IPS-NIHi7 (cell line): ENCODE measurements around the gene GTF2H1.
"Not testable (repeated sequence)": the region's sequence is repeated elsewhere in the genome, so short reads cannot be mapped to it uniquely, and the experiment has no call there.

Source experiments
- DNase-seq: peaks from one replicate; pipeline ENCODE4 v3.0.0; 2012; ENCODE audit warnings: mixed read lengths; ENCODE audit errors: extremely low spot score

GTF2H1 gene

DNA sequence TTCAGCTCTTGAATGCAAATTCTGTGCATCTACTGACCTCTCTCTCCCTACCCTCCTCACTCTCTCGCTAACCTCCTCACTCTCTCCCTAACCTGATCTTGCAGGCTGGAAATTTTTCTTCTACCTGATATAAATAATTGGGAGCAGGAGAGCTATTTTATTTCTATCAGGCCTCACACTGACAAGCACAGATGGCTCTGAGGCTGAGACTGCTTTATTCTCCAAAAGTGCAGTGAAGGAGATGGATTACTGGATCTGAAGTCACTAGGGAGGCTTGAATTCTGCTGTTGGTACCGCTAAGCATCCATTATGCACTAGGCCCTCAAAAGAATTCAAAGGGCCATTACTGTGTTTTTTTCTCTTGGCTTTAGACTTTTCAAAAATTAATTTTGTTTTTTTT lies 52.6 kb downstream of the GTF2H1 start:
- DNase-seq = no peak

DNA sequence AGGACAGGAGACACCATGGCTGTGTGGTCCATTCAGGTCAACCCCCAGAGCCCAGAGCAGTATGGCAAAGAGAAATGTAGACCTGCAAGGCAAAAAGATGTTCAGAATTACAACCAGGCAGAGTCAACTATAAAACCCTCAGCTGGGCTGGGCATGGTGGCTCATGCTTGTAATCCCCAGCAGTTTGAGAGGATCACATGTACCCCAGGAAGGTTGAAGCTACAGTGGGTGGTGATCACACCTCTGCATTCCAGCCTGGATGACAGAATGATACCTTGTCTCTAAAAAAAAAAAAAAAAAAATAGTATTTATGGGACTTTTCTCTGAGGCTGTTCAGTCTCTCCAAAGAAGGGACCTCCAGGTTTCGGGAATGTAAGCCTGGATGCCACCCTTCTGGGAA lies 53.6 kb downstream of the GTF2H1 start:
- no peak for DNase-seq

DNA sequence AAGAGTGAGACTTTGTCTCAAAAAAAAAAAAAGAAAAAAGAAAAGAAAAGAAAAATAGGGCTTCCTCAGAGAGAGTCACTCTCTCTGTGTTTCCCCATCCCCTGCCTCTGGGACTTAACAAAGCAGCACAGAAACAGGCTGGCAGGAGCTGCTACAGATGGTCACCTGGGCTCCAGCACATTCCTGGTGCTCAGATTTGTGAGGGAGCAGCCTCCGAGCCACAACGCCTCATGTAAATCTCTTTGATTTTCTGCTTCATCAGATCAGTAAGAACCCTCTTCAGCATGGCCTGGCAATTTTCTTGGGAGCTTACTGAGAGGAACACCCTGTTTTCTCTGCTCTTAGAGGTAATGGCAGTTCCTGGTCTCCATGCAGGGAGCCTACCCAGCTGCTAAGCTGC lies 56.8 kb downstream of the GTF2H1 start:
- no peak for DNase-seq

DNA sequence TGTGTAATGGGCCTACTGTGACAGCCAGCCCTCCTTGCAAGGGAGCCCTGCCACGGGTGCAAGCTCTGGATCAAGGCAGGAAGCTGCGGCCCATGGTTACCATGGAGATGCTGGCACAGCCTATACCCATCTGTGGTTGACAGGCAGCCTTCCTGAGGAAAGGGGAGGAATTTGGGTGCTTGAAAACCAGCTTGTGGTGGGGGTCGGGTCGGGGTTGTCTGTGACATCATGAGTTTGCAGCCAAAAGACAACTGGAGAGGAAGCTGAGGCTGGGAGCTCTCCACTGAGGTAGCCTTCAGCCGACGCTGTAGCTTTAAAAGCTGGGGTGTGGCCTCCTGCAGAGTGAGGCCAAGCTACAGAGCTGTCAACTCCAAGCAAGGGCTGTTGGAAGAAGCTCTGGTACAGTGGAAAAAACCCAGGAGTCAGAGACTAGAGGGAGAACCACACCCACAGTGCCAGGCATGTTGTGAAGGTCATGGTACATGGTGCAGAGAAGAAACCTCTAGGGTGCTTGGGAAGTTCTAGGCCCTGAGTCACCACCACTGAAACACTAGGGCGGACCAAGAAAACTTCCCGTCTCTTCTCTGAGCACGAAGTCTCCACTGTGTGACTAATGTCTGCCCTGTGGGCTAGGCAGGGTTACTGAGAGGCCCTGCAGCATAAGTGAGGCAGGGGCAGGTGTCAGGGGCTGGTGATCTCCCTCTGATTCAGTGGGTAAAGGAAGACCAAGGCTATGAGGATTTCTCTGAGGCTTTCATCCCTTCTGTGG lies 61.2 kb downstream of the GTF2H1 start:
- peak; percentile 33 for DNase-seq

GRCh38 chr11:18384157-18384641 lies 61.8 kb downstream of the GTF2H1 start:
- DNase-seq = no peak

DNA sequence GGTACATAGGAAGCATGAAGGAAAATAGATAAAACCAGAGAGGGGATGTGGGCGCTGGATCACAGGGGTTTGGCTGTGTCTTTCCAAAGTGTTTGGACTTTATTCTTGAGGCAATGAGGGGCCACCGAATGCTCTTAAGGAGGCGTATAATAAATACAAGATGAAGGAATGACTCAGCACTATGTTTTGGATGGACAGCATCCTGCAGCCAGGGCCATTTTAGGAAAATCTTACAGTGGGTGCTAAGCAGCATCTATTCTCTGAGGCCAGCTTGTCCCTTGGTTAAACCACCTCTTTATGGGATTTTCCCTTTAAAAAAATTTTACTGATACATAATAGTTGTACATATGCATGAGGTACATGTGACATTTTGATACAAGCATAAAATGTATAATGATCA lies 67.7 kb downstream of the GTF2H1 start:
- no peak for DNase-seq

GRCh38 chr11:18392434-18393321 lies 70.3 kb downstream of the GTF2H1 start:
- no peak for DNase-seq

GRCh38 chr11:18393581-18394274 lies 71.4 kb downstream of the GTF2H1 start:
- DNase-seq = no peak

DNA sequence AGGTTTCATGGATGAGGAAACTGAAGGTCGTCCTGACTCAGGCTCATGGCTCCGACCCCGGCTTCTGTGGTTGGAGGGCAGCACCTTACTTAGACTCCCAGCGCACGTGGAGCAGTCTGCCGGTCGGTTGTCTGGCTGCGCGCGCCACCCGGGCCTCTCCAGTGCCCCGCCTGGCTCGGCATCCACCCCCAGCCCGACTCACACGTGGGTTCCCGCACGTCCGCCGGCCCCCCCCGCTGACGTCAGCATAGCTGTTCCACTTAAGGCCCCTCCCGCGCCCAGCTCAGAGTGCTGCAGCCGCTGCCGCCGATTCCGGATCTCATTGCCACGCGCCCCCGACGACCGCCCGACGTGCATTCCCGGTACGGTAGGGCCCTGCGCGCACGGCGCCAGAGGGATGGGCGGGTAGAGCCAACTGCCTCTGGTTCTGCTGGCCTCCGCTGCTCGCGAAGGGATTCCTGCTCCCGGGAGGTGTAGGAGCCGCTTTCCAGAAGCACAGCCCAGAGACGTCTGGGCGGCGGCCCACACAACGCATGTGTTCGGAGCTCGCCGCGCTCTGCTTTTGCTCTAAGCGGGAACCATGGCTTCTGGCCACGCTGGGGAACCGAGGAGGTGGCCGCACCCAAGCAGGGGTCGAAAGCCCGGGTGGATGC lies 72.0 kb downstream of the GTF2H1 start, which contains the start of gene LDHA:
Gene LDHA (plus strand): TSS at position 289 of the 653 bp plus-strand sequence. CDS start 2,280 bp downstream, outside the sequence.
- DNase-seq = peak; percentile 82

DNA sequence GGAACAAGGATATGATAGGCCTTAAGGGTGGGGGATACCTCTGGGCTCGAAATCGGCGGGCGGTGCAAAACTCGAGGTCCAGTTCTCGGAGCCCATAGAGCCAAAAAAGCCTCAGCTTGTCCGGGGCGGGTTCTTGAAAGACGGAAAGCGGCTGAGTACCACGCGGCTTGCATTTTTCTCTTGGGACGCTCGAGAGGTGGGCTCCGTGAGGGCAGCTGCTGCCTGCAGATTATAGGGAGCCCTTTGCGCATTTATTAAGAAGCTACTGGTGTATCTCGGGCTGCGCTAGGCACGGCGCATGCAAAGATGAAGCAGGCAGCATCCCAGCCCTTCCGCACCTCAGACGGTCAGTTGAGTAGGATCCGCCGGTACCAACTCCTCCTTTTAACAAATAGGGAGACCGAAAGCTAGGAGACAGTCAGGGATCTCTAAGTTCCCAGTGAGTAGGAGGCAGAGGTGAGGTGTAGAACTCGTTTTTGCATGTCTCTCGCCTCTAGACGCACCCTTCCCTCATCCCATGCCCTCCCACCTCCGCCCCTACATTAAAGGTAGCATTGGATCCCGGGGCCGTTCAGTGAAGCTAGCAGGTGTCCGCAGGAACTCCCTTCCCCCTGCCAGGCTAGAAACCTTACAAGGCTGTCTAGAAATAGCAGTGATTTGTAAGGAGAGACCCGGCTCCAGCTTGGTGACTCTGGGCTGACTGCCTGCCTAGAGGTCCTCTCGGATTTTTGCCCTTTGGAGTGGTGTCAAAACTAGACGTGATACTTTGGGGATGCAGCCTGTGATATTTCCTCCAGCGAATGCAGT lies 72.8 kb downstream of the GTF2H1 start:
- no peak for DNase-seq

DNA sequence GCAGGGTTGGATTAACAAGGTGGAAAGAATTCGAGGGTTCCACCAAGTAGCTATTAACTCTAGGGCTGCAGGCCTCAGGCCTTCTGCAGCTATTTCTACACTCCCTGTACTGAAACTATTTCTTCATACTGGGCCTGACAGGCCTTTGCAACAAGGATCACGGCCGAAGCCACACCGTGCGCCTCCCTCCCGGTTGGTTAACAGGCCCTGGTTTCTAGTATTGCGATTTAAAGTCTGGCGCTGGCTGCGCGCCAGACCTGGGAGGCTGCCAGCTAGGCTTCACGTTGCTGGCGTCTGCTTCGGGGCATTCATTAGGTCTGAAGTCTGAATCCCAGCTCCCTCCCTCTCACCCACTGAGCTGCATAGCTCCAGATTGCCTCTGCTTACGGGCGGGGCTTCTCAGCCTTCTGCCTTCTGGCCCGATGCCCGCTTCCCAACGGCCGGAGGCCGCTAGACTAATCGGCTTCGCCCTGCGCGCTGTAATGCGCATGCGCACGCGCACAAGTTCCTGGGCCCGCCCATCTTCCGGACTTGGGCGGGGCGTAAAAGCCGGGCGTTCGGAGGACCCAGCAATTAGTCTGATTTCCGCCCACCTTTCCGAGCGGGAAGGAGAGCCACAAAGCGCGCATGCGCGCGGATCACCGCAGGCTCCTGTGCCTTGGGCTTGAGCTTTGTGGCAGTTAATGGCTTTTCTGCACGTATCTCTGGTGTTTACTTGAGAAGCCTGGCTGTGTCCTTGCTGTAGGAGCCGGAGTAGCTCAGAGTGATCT lies 73.6 kb downstream of the GTF2H1 start:
- peak; percentile 97 for DNase-seq

GRCh38 chr11:18397921-18398320 lies 75.6 kb downstream of the GTF2H1 start:
- DNase-seq = no peak

GRCh38 chr11:18401077-18401476 lies 78.7 kb downstream of the GTF2H1 start:
- not testable (repeated sequence) for DNase-seq

- DNase-seq = no peak
These were observed 81.7 kb downstream of the GTF2H1 start for GRCh38 chr11:18404062-18404461.

DNA sequence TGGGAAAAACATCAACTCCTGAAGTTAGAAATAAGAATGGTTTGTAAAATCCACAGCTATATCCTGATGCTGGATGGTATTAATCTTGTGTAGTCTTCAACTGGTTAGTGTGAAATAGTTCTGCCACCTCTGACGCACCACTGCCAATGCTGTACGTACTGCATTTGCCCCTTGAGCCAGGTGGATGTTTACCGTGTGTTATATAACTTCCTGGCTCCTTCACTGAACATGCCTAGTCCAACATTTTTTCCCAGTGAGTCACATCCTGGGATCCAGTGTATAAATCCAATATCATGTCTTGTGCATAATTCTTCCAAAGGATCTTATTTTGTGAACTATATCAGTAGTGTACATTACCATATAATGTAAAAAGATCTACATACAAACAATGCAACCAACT lies 85.0 kb downstream of the GTF2H1 start:
- not testable (repeated sequence) for DNase-seq

- DNase-seq = no peak
These were observed 86.4 kb downstream of the GTF2H1 start for GRCh38 chr11:18408558-18409291.

DNA sequence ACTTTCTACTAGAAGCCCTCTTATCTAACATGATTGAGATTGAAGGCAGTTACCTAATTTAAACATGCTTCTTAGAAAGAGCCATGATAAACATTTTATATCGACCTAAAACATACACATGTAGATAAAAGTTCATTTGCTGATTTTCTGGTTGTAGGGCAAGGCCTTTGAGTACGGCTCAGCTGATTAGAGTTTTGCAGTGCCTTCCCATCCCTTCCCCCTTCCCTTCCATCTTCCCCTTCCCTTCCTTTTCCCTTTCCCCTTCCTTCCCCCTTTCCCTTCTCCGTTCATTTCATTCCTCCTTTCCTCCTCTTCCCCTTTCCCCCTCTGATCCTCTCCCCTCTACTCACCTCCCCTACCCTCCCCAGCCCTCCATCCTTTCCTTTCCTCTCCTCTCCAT lies 94.1 kb downstream of the GTF2H1 start:
- no peak for DNase-seq
